SK-N-SH (cell line): ENCODE results near the gene SMG7. TPM values are rescaled to one million over a fixed set of nuclear protein-coding genes. Genes with fewer than 3 reads are reported as not detected.

Source experiments
- CTCF ChIA-PET: fragments of 300-600, 350-600 bp; formaldehyde crosslinking; extraction: SDS; loops from one replicate; lab custom pipeline; 2021; lab: Yijun Ruan, JAX
- POLR2A ChIA-PET: fragments of 350-600 bp; sonication (Branson Sonifier 250); formaldehyde crosslinking; extraction: SDS; loops from one replicate; lab custom pipeline; 2020; ENCODE audit warnings: antibody characterized with exemption, inconsistent platforms; lab: Yijun Ruan, JAX
- DNase-seq: peaks from one replicate; pipeline ENCODE4 v3.0.0; 2012
- H2AFZ ChIP-seq: fragments of 200-600 bp; sonication (generic); 2 replicates; pipeline ENCODE4 v1.8.1; 2016; ENCODE audit warnings: antibody characterized with exemption, mild to moderate bottlenecking, low read depth
- H3F3A ChIP-seq: fragments of 200-600 bp; sonication (generic); replicated peaks from 2 replicates; pipeline ENCODE3; 2016; ENCODE audit warnings: antibody characterized with exemption, mild to moderate bottlenecking; ENCODE audit not compliant: insufficient read depth
- H3K27ac ChIP-seq, 2 experiments: fragments of 200-500 bp in 1 of 2; fragments of 200-600 bp in 1 of 2; sonication (Bioruptor generic) in 1 of 2; sonication (generic), shearing (Covaris generic) in 1 of 2; 2 replicates each; pipeline versions ENCODE4 v1.5.1 to v1.6.1; 2014 to 2016; ENCODE audit warnings: low read depth in 2 of 2, inconsistent platforms in 1 of 2, low read length in 1 of 2, mild to moderate bottlenecking in 1 of 2, mixed read lengths in 1 of 2
- H3K27me3 ChIP-seq: fragments of 200-600 bp; sonication (generic), shearing (Covaris generic); 2 replicates; pipeline ENCODE4 v1.6.1; 2016; ENCODE audit warnings: mixed run types; ENCODE audit not compliant: insufficient read depth
- H3K36me3 ChIP-seq, 2 experiments: fragments of 200-500 bp in 1 of 2; fragments of 200-600 bp in 1 of 2; sonication (Bioruptor generic) in 1 of 2; sonication (generic) in 1 of 2; replicated peaks in 1 of 2; 2 replicates each; pipeline versions ENCODE3 to v1.5.1; 2014 to 2016; ENCODE audit warnings: low read length in 1 of 2, mild to moderate bottlenecking in 1 of 2; ENCODE audit not compliant: insufficient read depth in 2 of 2, control insufficient read depth in 1 of 2
- H3K4me1 ChIP-seq, 2 experiments: fragments of 200-500 bp in 1 of 2; fragments of 200-600 bp in 1 of 2; sonication (Bioruptor generic) in 1 of 2; sonication (generic), shearing (Covaris generic) in 1 of 2; 2 replicates each; pipeline versions ENCODE4 v1.5.1 to v1.6.1; 2014 to 2016; ENCODE audit warnings: low read depth in 1 of 2, low read length in 1 of 2, mixed run types in 1 of 2; ENCODE audit not compliant: insufficient read depth in 2 of 2, control insufficient read depth in 1 of 2
- H3K4me2 ChIP-seq: fragments of 200-600 bp; sonication (generic), shearing (Covaris generic); 2 replicates; pipeline ENCODE4 v1.6.1; 2017; ENCODE audit warnings: mixed run types
- H3K4me3 ChIP-seq, 2 experiments: fragments of 200-500 bp in 1 of 2; fragments of 200-600 bp in 1 of 2; sonication (Bioruptor generic) in 1 of 2; sonication (generic), shearing (Covaris generic) in 1 of 2; 2 replicates each; pipeline versions ENCODE4 v1.5.1 to v1.8.1; 2014 to 2016; ENCODE audit warnings: low read depth in 2 of 2, inconsistent platforms in 1 of 2, low read length in 1 of 2, mild to moderate bottlenecking in 1 of 2, mixed read lengths in 1 of 2, moderate library complexity in 1 of 2
- H3K79me2 ChIP-seq: fragments of 200-600 bp; sonication (generic); 2 replicates; pipeline ENCODE4 v1.8.1; 2017; ENCODE audit warnings: mild to moderate bottlenecking; ENCODE audit not compliant: insufficient read depth
- H3K9ac ChIP-seq: fragments of 200-600 bp; sonication (generic); 2 replicates; pipeline ENCODE4 v1.6.1; 2017; ENCODE audit warnings: mixed run types
- H3K9me2 ChIP-seq: fragments of 200-600 bp; sonication (generic); 2 replicates; pipeline ENCODE4 v1.6.1; 2017; ENCODE audit warnings: mixed run types
- H3K9me3 ChIP-seq: fragments of 200-600 bp; sonication (generic); 2 replicates; pipeline ENCODE4 v1.6.1; 2017; ENCODE audit warnings: mixed run types, mild to moderate bottlenecking, moderate library complexity
- H4K20me1 ChIP-seq: fragments of 200-600 bp; sonication (generic); 2 replicates; pipeline ENCODE4 v1.6.1; 2017; ENCODE audit warnings: mild to moderate bottlenecking, mixed run types; ENCODE audit not compliant: insufficient read depth
- CHD2 ChIP-seq: fragments of 150-350 bp; IDR thresholded peaks from 2 replicates; pipeline ENCODE4 v1.6.1; 2018; ENCODE audit warnings: low read length; ENCODE audit not compliant: partially characterized antibody
- EP300 ChIP-seq, 2 experiments: IDR thresholded peaks; 2 replicates each; pipeline versions ENCODE4 v1.4.0 to v1.6.1; 2012; ENCODE audit warnings: borderline replicate concordance in 1 of 2, low read depth in 1 of 2, low read length in 1 of 2
- EZH2phosphoT487 ChIP-seq: fragments of 200-600 bp; sonication (generic); IDR thresholded peaks from 2 replicates; pipeline ENCODE4 v1.6.1; 2017; ENCODE audit warnings: low read depth, mixed run types, mild to moderate bottlenecking, antibody characterized with exemption, moderate library complexity, borderline replicate concordance
- JUND ChIP-seq: IDR thresholded peaks from 2 replicates; pipeline ENCODE4 v1.4.0; 2012
- NFIC ChIP-seq: IDR thresholded peaks from 2 replicates; pipeline ENCODE4 v1.4.0; 2012; ENCODE audit warnings: borderline replicate concordance
- POLR2AphosphoS5 ChIP-seq: IDR thresholded peaks from 2 replicates; pipeline ENCODE4 v1.6.1; 2012; ENCODE audit warnings: low read depth, low read length
- RXRA ChIP-seq: IDR thresholded peaks from 2 replicates; pipeline ENCODE4 v1.4.0; 2012; ENCODE audit warnings: low read depth, mild to moderate bottlenecking, borderline replicate concordance
- SIN3A ChIP-seq: IDR thresholded peaks from 2 replicates; pipeline ENCODE4 v1.6.1; 2012; ENCODE audit warnings: low read depth, mild to moderate bottlenecking, low read length, moderate library complexity, borderline replicate concordance
- SMC3 ChIP-seq: IDR thresholded peaks from 2 replicates; pipeline ENCODE4 v1.6.1; 2012; ENCODE audit warnings: low read depth, low read length, improper control_type of control experiment
- WGBS: methylation state at CpG from one replicate; pipeline ENCODE4 v1.1.6; 2017; ENCODE audit warnings: low lambda C conversion rate; 5-methylcytosine and 5-hydroxymethylcytosine counted together
- polyA plus RNA-seq, 3 experiments: library from polyadenylated mRNA; depleted of rRNA; stranded (reverse); fragments of >200 nt; gene quantifications; 2 replicates each; pipeline ENCODE4 v1.2.3, GENCODE V29; 2012
- TF ChIP-seq, protein P1 (sequence below): fragments of 150-350 bp; IDR thresholded peaks from 2 replicates; pipeline ENCODE4 v1.6.1; 2017; ENCODE audit warnings: antibody characterized with exemption, low read length, low read depth, borderline replicate concordance

Gene SMG7
- polyA plus RNA-seq, 1 of the 3 experiments (the other 2 are of a cell fraction) = 19.8 TPM

DNA sequence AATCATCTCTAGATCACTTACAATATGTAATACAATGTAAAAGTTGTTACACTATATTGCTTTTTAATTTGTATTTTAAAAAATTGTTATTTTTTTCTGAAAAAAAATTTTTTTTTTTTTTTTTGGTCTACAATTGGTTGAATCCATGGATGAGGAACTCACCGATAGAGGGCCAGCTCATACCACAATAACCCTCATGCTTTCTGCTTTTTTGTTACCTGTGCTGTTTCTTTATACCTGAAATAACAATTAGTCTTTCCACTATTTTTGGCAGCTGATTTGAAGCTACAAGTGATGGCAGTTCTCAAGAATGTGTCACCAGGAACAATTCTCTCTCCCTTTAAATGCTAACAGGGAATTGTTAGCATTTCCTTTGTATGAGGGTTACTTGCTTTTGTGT is 12.0 kb downstream of the SMG7 start:
- 96% methylated on average over 1 of the region's 1 CpG for WGBS
- no peak overlapping the region for H3K4me2 ChIP-seq
- no peaks in the 10 kb centered on the region for H3K9me2 ChIP-seq
- no peak for DNase-seq
- peaks cover 4 to 9% of the 10 kb centered on the region in 2 experiments for H3K36me3 ChIP-seq
- no peaks in the 10 kb centered on the region for H3K27me3 ChIP-seq
- H3K4me1 ChIP-seq = no peaks in the 10 kb centered on the region; a peak in 2 of 4 replicates
- H3K27ac ChIP-seq = no peak overlapping the region
- peaks cover 99% of the 10 kb centered on the region for H3K79me2 ChIP-seq
- H3F3A ChIP-seq = peaks cover 17% of the 10 kb centered on the region
- H3K9me3 ChIP-seq = no peaks in the 10 kb centered on the region
- ChIA-PET POLR2A (no interaction called here), CTCF (no interaction called here)
- H3K4me3 ChIP-seq = no peak overlapping the region
- no peak overlapping the region for H2AFZ ChIP-seq
- TF ChIP-seq POLR2AphosphoS5 = no peak
- no peak for TF ChIP-seq NFIC
- TF ChIP-seq EP300 (IDR thresholded peaks at IDR 0.05; ENCODE audit: borderline replicate concordance in 1 of 2, low read depth in 1 of 2, low read length in 1 of 2) = no peak
- no peak for TF ChIP-seq RXRA
- no peak for TF ChIP-seq SIN3A
- TF ChIP-seq, protein P1, sequence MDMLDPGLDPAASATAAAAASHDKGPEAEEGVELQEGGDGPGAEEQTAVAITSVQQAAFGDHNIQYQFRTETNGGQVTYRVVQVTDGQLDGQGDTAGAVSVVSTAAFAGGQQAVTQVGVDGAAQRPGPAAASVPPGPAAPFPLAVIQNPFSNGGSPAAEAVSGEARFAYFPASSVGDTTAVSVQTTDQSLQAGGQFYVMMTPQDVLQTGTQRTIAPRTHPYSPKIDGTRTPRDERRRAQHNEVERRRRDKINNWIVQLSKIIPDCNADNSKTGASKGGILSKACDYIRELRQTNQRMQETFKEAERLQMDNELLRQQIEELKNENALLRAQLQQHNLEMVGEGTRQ = no peak
- H4K20me1 ChIP-seq = peaks cover 94% of the 10 kb centered on the region
- H3K9ac ChIP-seq = no peak overlapping the region

DNA sequence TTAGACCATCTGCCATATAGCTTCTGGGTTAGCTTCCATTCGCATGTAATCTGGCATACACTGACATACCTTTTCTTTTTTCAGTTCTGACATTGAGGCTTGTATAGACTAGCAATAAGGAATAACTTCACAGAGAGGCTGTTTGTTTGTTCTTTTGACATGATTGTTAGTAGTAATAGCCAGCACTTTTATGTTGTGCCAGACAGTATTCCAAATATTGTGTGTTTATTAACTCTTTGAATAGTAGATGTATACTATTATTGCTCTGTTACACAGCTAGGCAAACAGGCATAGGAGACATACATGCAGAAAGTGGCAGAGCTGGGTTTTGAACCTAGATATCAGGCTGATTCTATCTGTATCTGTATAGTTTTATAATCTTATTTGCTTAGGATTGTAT is 12.6 kb downstream of the SMG7 start:
- no peaks in the 10 kb centered on the region; a peak in 2 of 4 replicates for H3K4me1 ChIP-seq
- H3K4me2 ChIP-seq = no peak overlapping the region
- TF ChIP-seq CHD2 = no peak
- TF ChIP-seq JUND = no peak
- TF ChIP-seq, protein P1 = no peak
- TF ChIP-seq EZH2phosphoT487 = no peak
- TF ChIP-seq SMC3 = no peak
- no peaks in the 10 kb centered on the region for H3K27me3 ChIP-seq
- no peak overlapping the region for H2AFZ ChIP-seq
- no peak overlapping the region for H3K27ac ChIP-seq
- DNase-seq = no peak
- H3K36me3 ChIP-seq = peaks cover 4 to 5% of the 10 kb centered on the region in 2 experiments
- H3K79me2 ChIP-seq = peaks cover 99% of the 10 kb centered on the region
- H3K9me3 ChIP-seq = no peaks in the 10 kb centered on the region
- CTCF ChIA-PET = interaction anchor here (1.1 kb wide), 1 partner anchor 507 kb away, joined by 3 read pairs; no protein-coding TSS in a partner anchor
- no peaks in the 10 kb centered on the region for H3K9me2 ChIP-seq
- peaks cover 12% of the 10 kb centered on the region for H3F3A ChIP-seq
- WGBS = 97% methylated on average over 1 of the region's 1 CpG
- POLR2A ChIA-PET = no interaction called here
- no peak overlapping the region for H3K4me3 ChIP-seq
- no peak overlapping the region for H3K9ac ChIP-seq
- peaks cover 93% of the 10 kb centered on the region for H4K20me1 ChIP-seq
